Stimulated activated CD8-positive, alpha-beta memory T cell treated with anti-CD3 and anti-CD28 coated beads, Interleukin-4, amount 100 ng/mL, for 24 hours (primary cell): ENCODE data around the gene RIPK4.

Experiments used
- DNase-seq: peaks from one replicate; pipeline ENCODE4 v3.0.0-alpha.2; 2020; ENCODE audit warnings: low read depth

RIPK4 gene

DNA sequence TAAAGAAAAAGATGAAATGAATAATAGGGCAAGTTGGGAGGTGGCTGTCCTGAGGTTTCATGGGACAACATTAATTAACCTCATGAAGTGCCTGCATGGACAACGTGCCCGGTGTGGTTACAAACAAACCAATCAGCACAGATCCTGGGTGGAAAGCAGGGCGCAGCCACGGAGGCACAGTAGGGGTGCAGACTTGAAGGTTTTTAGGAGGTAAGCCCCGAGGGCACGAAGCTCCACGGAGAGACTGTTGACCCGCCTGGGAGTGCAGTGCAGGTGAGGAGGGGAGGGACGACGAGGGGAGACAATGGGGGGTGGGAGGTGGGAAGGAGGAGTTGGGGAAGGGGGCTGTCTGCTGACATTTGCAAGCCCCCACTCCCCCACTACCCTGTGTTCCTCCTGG is 2.3 kb upstream of the RIPK4 start:
- no peak for DNase-seq

GRCh38 chr21:41768437-41769042 is 1.7 kb upstream of the RIPK4 start:
- no peak for DNase-seq

DNA sequence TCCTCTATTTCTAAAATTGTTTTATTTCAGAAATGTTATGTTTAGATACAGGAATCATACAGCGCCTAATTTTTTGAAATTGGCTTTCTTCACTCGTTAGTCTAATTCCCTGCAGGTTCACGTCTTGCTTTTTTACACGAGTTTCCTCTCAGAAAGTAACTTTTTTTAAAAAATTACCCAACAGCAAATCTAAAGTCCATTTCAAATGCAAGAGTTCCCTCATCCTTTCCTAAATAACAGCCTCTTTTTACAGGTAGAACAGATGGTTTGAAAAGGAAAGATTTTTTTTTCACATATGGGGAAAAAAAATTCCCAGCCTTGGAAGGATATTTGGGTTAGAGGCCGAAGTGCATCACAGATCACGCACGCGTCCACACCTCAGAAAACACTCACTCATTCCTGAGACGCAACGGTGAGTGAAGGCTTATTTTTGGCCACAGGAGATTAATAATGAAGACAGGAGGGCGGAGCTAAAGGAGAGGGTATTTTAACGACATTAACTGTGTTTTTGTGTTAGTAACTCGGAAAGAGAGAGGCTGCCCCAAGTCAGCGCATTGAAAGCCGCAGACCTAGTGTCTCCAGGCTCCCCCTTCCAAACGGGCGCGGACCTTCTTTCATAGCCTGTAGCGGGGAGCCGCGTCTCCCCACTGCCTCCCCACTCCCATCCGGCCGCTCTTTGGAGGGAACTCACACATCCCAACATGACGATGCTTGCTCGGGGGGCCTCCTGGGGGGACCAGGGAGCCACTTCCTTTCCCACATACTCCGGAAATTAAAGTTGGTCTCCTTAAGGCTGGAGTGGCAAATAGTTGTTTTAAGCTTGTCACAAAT is 969 bp upstream of the RIPK4 start:
- DNase-seq, result no peak

- no peak for DNase-seq
These were observed 624 bp downstream of the RIPK4 start for GRCh38 chr21:41765973-41766882.

DNA sequence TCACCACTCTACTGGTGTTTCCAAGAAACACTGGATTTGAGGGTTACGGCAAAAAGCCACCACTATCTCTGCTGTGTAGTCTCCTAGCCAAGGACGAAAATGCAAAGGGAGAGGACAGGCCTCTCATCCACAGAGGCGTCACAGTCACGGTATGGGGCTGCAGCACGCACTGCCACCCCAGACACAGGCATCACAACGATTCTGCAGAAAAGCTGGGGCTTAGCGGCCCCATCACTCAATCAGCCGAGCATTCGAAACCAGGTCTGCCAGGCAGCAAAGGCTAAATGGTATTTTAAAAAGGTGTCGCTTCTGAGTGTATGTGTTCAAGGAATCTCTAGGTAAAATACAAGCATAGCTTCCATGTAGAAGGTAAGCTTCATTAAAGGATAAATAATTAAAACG is 1.4 kb downstream of the RIPK4 start:
- DNase-seq, result no peak

DNA sequence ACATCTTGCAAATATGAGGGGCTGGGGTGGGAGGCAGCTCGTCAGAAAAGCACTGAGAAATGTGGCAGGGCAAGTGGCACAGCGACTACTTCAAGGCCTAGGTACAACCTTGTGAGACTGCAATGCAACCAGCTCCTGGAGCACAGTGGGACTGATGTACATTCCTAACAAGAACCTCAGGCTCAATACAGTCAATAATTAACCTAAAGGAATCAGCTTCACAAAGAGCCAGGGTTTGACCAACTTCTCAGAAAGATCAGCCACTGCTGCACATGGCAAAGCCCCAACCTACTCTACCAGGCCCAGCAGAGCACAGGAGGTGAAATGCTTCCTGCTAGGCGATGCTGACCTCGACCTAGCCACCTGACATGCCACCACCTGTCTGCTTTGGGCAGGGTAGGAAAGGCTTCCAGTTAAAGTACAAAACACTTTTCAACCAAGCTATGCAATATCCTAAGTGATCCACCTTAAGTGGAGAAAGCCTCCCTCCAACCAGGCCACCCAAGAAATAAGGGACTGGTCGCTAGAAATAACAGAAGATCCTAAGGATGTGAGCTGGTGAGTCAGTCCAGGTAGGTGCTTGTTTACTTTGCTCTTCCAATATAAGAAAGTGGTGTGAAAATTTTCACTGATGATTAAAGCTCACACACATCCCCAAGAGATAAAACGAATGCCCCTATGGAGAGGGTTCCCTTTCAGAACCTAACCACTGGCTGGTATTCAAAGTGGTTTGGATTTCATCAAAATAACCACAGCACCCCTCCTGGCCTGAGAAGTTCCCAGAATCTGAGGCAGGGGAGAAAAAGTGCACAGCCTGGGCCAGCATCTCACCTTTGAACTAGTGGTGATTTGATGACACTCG is 2.1 kb downstream of the RIPK4 start:
- no peak for DNase-seq

DNA sequence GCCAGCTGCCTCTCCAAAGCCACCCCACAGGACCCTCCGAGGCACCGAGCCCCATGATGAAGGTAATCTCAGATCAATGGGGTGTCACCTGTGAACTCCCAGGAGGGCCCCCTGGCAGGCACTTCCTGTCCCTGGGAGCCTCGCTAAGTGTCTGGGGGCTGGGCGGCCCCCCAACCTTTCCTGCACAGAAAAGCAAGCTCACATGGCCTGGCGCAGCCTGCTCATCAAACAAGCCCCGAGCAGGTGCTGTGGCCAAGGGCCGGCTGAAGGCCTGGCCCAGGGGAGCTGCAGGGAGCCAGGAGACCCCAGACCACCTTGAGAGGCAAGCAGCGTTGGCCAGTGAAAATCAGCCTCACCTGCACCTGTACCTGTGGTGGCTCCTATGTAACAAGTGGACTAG is 2.9 kb downstream of the RIPK4 start:
- DNase-seq, result no peak

- no peak for DNase-seq
These were observed 3.4 kb downstream of the RIPK4 start for GRCh38 chr21:41763398-41763931.

- no peak for DNase-seq
These were observed 4.1 kb downstream of the RIPK4 start for GRCh38 chr21:41762753-41763152.

DNA sequence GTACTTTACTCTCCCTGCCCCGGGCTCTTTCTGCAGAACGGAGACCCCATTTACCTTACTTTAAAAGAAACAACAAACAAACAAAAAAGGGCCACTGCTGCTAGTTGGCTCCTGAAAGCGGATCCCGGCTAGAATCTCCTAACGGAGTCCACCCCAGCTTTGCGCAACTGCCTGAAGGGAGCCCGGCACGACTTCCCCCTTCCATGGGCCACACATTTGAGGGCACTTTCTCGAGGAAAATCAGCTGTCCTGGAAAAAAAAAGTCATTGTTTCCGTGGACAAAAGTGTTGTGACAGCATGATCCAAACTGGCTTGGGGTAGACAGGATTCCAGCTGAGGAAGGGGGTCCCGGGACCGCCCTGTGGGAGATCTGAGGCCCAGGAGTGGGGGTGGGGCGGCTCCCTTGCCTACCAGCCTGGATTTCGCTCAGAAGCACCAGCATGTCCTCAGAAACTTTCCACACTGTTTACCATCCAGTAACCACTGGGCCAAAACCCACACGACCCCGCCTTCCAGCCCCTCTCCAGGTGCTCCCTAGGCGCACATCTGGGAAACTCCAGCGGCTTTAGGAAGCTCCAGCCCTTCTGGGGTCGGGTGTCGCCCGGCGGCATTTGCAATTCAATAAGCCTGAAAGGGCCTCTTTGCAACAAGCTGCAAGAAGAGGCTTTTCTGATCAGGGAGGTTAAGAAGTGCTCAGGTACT is 4.8 kb downstream of the RIPK4 start:
- DNase-seq, result no peak

DNA sequence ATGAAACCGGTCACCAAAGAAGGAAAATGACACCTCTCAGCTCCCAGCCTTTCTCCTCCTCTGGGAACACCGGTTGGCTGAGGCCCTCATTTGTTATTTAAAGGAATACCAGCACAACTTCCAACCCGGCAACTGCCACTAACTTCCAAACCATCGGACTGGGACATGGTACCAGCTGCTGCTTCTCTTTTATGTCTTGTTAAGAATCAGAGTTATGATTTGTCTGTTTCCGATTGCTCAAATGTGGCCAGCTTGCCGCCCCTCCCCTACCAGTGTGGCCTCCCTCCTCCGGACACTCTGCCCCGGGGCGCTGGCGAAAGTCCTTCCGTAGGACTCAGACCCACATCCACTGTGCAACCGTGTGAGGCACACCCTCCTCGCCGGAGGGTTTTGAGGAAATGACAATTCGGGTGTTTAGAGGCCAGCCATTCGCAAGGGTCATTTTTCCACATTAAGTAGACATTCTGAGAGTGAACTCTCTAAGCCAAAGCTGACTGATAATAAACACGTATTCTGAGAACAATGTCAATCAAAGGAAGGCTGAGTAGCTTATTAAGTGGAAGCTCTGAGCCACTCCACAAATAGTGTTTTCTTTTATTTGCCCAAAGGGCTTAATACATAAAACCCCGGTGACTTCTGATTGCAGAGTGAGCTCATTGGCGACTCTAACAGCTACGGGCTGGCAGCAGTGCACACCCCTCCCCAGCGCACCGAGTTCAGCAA is 5.5 kb downstream of the RIPK4 start:
- no peak for DNase-seq

GRCh38 chr21:41760411-41760810 is 6.4 kb downstream of the RIPK4 start:
- no peak for DNase-seq

GRCh38 chr21:41759926-41760325 is 6.9 kb downstream of the RIPK4 start:
- DNase-seq, result no peak

- DNase-seq, result no peak
These were observed 7.5 kb downstream of the RIPK4 start for GRCh38 chr21:41759214-41759840.

GRCh38 chr21:41758550-41758949 is 8.3 kb downstream of the RIPK4 start:
- no peak for DNase-seq

- DNase-seq, result no peak
These were observed 10.7 kb downstream of the RIPK4 start for GRCh38 chr21:41755934-41756773.

- DNase-seq, result no peak
These were observed 11.5 kb downstream of the RIPK4 start for GRCh38 chr21:41755258-41755933.

DNA sequence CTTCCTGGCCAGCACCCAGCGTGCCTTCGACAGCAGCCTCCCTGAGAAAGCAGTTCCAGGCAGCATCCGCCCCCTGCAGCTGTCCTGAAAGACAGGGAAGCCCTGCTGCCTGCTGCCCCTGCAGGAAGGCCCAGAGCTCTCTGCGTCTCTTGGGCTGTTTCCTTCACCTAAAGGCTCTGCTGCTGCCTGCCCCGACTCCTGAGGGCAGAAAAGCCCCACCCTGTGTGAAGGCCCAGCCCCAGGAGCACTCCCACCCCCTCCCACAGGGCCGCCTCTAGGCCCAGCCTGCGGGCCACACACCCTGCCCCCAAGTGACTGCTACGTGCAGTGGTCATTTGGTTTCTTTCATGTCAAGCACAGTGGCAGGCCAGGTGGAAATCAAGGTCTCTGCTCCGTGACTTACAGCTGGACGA is 12.4 kb downstream of the RIPK4 start:
- DNase-seq, result no peak
